Measurements from ENCODE around the gene ZMYND11.

DNA sequence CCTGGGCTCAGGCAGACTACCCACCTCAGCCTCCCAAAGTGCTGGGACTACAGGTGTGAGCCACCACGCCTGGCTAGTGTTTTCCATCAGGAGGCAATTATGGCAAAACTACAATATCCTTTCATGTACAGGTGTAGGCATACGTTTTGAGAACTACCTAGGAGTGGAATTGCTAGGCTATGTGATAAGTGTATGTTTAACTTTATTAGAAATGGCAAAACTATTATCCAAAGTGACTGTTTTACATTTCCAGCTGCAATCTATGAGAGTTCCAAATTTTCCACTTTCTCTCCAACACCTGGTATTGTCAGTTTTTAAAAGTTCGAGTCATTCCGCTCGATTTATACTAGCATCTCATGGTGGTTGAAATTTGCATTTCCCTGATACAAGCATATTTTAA lies 59.0 kb downstream of the ZMYND11 start:
- TF ChIP-seq, protein P1, sequence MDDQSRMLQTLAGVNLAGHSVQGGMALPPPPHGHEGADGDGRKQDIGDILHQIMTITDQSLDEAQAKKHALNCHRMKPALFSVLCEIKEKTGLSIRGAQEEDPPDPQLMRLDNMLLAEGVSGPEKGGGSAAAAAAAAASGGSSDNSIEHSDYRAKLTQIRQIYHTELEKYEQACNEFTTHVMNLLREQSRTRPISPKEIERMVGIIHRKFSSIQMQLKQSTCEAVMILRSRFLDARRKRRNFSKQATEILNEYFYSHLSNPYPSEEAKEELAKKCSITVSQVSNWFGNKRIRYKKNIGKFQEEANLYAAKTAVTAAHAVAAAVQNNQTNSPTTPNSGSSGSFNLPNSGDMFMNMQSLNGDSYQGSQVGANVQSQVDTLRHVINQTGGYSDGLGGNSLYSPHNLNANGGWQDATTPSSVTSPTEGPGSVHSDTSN (IDR thresholded peaks at IDR 0.05) = no peak
- TF ChIP-seq, protein P2, sequence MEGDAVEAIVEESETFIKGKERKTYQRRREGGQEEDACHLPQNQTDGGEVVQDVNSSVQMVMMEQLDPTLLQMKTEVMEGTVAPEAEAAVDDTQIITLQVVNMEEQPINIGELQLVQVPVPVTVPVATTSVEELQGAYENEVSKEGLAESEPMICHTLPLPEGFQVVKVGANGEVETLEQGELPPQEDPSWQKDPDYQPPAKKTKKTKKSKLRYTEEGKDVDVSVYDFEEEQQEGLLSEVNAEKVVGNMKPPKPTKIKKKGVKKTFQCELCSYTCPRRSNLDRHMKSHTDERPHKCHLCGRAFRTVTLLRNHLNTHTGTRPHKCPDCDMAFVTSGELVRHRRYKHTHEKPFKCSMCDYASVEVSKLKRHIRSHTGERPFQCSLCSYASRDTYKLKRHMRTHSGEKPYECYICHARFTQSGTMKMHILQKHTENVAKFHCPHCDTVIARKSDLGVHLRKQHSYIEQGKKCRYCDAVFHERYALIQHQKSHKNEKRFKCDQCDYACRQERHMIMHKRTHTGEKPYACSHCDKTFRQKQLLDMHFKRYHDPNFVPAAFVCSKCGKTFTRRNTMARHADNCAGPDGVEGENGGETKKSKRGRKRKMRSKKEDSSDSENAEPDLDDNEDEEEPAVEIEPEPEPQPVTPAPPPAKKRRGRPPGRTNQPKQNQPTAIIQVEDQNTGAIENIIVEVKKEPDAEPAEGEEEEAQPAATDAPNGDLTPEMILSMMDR (IDR thresholded peaks at IDR 0.05) = no peak
- TF ChIP-seq RAD21 (conservative IDR thresholded peaks at IDR 0.05 in 1 of 2, IDR thresholded peaks at IDR 0.05 in 1 of 2) = no peak

Data from A549 (cell line).